Body of pancreas (tissue), 4 donors: Measurements from ENCODE around the gene SLC6A3.
A peak's percentile ranks its signal among the peaks of the same experiment; 100 is the strongest.

Source experiments
- CTCF ChIP-seq, 7 experiments: fragments of 450-650 bp in 4 of 7; fragments of 200-600 bp in 3 of 7; sonication (generic) in 3 of 7; IDR thresholded peaks; one replicate each; pipeline ENCODE4 v1.5.1; 2016 to 2019; ENCODE audit warnings: antibody characterized with exemption in 7 of 7
- POLR2A ChIP-seq, 3 donors: fragments of 450-650 bp; IDR thresholded peaks; one replicate each; pipeline ENCODE4 v1.6.1; 2016; ENCODE audit warnings: antibody characterized with exemption in 3 of 3, mild to moderate bottlenecking in 2 of 3

- no peak for TF ChIP-seq CTCF (IDR thresholded peaks at IDR 0.05)
- TF ChIP-seq POLR2A (IDR thresholded peaks at IDR 0.05), result peak; percentile 4 to 78 (median 78)
These were observed 58.9 kb downstream of the SLC6A3 start for GRCh38 chr5:1386274-1386717.
